PFSK-1 (cell line): Measurements from ENCODE around the gene ANKRD18A.

Experiments used
- FOXP2 ChIP-seq: optimal IDR thresholded peaks from 2 replicates; pipeline ENCODE3; 2011; ENCODE audit warnings: borderline replicate concordance, control low read depth, inconsistent platforms; ENCODE audit not compliant: insufficient read depth; ENCODE audit errors: extremely low read length, extremely low read depth
- POLR2AphosphoS5 ChIP-seq: IDR thresholded peaks from 2 replicates; pipeline ENCODE4 v1.6.1; 2012; ENCODE audit warnings: low read depth, mild to moderate bottlenecking, control low read depth, low read length, moderate library complexity
- SIN3A ChIP-seq: IDR thresholded peaks from 2 replicates; pipeline ENCODE4 v1.6.1; 2012; ENCODE audit warnings: mild to moderate bottlenecking, low read length, moderate library complexity, borderline replicate concordance; ENCODE audit not compliant: insufficient read depth
- TAF1 ChIP-seq: IDR thresholded peaks from 2 replicates; pipeline ENCODE4 v1.6.1; 2012; ENCODE audit warnings: low read length, control low read depth, borderline replicate concordance; ENCODE audit not compliant: insufficient read depth
- TF ChIP-seq, protein P1 (sequence below), 2 experiments: IDR thresholded peaks; 2 replicates each; pipeline versions ENCODE4 v1.6.1 to v1.8.0; 2011 to 2012; ENCODE audit warnings: low read depth in 2 of 2, low read length in 2 of 2, control low read depth in 1 of 2, inconsistent platforms in 1 of 2, mild to moderate bottlenecking in 1 of 2, moderate library complexity in 1 of 2; ENCODE audit not compliant: insufficient read depth in 1 of 2

Gene ANKRD18A

GRCh38 chr9:38652486-38652885 is 32.1 kb upstream of the ANKRD18A start:
- TF ChIP-seq SIN3A (no peak), POLR2AphosphoS5 (no peak), TAF1 (no peak), FOXP2 (no peak)
- TF ChIP-seq, protein P1, sequence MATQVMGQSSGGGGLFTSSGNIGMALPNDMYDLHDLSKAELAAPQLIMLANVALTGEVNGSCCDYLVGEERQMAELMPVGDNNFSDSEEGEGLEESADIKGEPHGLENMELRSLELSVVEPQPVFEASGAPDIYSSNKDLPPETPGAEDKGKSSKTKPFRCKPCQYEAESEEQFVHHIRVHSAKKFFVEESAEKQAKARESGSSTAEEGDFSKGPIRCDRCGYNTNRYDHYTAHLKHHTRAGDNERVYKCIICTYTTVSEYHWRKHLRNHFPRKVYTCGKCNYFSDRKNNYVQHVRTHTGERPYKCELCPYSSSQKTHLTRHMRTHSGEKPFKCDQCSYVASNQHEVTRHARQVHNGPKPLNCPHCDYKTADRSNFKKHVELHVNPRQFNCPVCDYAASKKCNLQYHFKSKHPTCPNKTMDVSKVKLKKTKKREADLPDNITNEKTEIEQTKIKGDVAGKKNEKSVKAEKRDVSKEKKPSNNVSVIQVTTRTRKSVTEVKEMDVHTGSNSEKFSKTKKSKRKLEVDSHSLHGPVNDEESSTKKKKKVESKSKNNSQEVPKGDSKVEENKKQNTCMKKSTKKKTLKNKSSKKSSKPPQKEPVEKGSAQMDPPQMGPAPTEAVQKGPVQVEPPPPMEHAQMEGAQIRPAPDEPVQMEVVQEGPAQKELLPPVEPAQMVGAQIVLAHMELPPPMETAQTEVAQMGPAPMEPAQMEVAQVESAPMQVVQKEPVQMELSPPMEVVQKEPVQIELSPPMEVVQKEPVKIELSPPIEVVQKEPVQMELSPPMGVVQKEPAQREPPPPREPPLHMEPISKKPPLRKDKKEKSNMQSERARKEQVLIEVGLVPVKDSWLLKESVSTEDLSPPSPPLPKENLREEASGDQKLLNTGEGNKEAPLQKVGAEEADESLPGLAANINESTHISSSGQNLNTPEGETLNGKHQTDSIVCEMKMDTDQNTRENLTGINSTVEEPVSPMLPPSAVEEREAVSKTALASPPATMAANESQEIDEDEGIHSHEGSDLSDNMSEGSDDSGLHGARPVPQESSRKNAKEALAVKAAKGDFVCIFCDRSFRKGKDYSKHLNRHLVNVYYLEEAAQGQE (IDR thresholded peaks at IDR 0.05; ENCODE audit: insufficient read depth in 1 of 2, low read depth in 2 of 2, low read length in 2 of 2): no peak

DNA sequence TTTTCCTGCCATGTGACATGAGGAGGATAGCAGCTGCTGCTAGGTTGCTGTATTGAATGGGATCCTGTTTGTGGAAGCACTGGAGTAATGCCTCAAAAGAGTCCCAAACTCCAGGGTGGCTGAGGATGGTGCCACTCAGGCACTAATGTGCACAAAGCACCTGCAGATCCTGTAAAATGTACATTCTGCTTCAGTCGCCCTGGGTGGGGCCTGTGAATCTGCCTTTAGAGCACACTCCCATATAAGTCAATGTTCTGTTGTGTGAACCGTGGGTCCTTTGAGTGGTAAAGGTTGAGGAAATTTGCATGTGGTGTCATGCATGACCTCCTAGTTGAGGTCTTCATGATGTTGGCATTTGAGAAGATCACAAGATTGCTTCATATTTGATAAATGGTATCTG is 31.6 kb upstream of the ANKRD18A start:
- TF ChIP-seq, protein P1 (IDR thresholded peaks at IDR 0.05; ENCODE audit: insufficient read depth in 1 of 2, low read depth in 2 of 2, low read length in 2 of 2): no peak
- TF ChIP-seq TAF1 (no peak), SIN3A (no peak), FOXP2 (no peak), POLR2AphosphoS5 (no peak)

GRCh38 chr9:38651400-38652042 is 31.1 kb upstream of the ANKRD18A start:
- TF ChIP-seq, protein P1 (IDR thresholded peaks at IDR 0.05; ENCODE audit: insufficient read depth in 1 of 2, low read depth in 2 of 2, low read length in 2 of 2): no peak
- TF ChIP-seq FOXP2: no peak
- TF ChIP-seq TAF1: no peak
- TF ChIP-seq POLR2AphosphoS5: no peak
- TF ChIP-seq SIN3A: no peak

DNA sequence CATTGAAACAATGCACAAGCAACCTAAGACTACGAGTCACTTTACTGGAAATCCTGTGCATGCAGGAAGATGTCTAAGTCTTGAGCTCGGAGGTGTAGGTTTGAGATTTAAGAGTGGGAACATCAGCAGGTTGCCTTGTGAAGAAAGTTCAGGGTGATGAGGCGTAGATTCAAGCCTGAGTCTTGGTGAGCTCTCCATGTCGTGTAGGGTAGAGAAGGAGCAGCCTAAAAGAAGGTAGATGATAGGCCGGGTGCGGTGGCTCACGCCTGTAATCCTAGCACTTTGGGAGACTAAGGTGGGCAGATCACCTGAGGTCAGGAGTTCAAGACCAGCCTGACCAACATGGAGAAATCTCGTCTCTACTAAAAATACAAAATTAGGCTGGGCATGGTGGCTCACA is 30.2 kb upstream of the ANKRD18A start:
- TF ChIP-seq, protein P1 (IDR thresholded peaks at IDR 0.05; ENCODE audit: insufficient read depth in 1 of 2, low read depth in 2 of 2, low read length in 2 of 2): no peak
- TF ChIP-seq POLR2AphosphoS5: no peak
- no peak for TF ChIP-seq SIN3A
- TF ChIP-seq FOXP2: no peak
- TF ChIP-seq TAF1: no peak

GRCh38 chr9:38649731-38650363 is 29.5 kb upstream of the ANKRD18A start:
- TF ChIP-seq TAF1: no peak
- TF ChIP-seq FOXP2: no peak
- TF ChIP-seq POLR2AphosphoS5: no peak
- no peak for TF ChIP-seq SIN3A
- TF ChIP-seq, protein P1 (IDR thresholded peaks at IDR 0.05; ENCODE audit: insufficient read depth in 1 of 2, low read depth in 2 of 2, low read length in 2 of 2): no peak
